ENCODE data around the gene ACBD6.

ACBD6 gene

GRCh38 chr1:180255536-180256340 is 246.6 kb downstream of the ACBD6 start:
- DNase-seq (ENCODE audit: low read depth): no peak

GRCh38 chr1:180254854-180255253 is 247.5 kb downstream of the ACBD6 start:
- no peak for DNase-seq (ENCODE audit: low read depth)

- no peak for DNase-seq (ENCODE audit: low read depth)
Measured at GRCh38 chr1:180254496-180254819, 247.9 kb downstream of the ACBD6 start.

DNA sequence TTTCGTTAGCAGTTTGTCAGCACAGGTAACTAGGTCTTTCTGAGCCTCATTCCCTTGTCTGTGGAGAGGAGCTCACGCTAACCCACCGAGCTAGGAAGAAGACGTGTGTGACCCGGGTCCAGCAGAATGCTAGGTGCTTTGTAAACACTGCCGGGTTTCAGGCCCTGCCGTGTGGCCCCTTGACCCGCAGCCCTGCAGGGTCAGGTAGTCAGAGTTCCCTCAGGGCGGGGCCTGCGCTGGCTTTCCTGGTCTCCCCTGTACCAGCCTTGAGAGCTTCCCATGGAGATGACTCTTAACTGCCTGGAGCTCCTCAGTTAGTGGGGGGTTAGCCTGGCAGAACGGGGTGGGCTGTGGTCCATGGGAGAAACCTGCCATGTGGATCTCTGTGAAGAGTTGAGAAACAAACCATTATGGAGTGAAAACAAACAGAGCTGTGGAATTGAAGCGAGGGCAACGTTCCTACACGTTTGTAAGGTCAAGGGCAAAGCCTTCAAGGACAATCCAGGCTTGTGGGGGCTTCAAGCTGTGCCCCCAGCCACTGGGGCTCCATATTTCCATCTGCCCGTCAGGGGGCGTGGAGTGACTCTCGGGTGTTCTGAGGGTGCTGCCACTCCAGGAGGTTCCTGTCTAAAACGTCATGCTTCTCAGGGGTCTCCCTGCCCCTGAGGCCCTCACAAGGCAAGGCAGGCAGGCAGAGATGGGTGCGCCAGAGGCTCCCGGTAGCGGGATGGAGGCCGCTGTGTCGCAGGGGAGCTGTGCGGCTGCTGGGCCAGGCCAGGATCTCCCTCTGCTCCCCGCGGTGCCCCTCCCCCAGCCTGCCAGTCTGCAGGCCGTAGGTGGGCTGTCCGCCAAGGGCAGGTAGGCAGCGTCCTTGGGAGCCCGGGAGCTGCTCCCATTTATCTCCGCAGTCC is 248.5 kb downstream of the ACBD6 start:
- DNase-seq (ENCODE audit: low read depth): no peak

- peak; percentile 56 for DNase-seq (ENCODE audit: low read depth)
Measured at GRCh38 chr1:180252638-180253536, 249.5 kb downstream of the ACBD6 start.

DNA sequence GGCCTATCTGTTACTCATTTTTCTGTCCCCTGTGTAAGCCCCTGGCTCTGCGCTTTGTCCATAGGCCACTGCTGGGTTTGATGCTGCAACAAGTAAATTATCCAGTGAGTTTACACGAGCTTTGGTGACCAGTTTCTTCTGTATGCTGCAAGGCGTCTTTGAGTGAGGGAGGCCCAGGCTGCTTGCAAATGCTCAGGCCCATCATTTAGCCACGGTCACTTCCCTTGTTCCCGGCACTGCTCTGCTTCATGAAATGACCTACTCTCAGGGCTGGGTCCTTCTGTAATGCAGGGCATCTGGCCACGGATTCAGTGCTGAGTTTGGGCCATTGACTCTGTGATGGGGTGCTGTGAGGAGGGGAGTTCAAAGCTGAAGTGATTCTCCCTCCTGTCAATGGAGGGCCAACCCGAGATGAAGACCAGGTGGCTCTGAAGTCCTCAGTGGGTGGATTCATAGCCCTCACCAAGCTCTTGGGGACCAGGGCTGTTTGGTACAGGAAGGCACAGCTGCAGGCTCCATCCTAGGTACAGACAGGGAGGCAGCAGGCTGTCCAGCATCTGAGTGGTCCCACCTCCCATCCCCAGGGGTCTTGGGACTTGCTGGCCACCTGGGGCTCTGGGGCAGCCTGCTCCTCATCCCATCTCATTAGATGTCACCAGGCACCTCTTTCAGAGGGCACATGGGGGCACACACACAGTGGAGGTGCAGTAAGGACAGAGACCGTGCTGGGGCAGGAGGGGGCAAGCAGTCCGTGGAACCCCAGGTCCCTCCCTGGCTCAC is 250.7 kb downstream of the ACBD6 start:
- no peak for DNase-seq (ENCODE audit: low read depth)

- no peak for DNase-seq (ENCODE audit: low read depth)
Measured at GRCh38 chr1:180250883-180251509, 251.4 kb downstream of the ACBD6 start.

- DNase-seq (ENCODE audit: low read depth): no peak
Measured at GRCh38 chr1:180250499-180250770, 251.9 kb downstream of the ACBD6 start.

DNA sequence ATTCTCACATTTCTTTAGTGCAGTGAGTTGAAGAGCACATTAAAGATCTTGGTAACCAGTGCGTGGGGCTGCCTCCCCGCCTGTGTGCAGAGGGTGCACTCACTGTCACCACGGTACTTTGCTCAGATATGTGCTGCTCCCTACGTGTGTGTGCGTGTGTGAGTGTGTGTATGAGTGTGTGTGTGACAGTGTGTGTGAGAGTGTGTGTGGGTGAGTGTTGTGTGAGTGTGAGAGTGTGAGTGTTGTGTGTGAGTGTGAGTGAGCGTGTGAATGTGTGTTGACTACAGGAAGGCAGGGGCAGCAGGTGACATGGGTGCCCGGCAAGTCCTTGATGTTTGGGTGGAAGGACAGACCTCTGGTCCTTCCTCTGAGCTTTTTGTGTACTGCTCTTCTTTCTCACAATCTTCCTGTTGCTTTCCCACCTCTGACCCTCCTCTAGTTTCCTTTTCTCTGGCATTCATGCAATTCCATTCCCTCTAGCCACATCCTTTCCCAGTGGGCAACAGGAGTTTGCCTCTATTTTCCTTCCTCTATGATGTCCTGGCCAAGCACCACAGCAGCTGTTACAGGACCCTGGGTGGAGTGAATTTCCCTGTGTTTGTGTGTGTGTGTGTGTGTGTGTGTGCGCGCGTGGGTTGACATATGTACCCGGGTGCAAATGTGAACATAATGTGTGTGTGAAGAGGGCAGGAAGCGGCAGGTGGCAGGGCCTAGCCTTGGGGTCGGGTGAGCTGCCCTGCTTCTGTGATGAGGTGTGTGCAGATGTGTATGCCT is 252.5 kb downstream of the ACBD6 start:
- no peak for DNase-seq (ENCODE audit: low read depth)

- no peak for DNase-seq (ENCODE audit: low read depth)
Measured at GRCh38 chr1:180248731-180249681, 253.4 kb downstream of the ACBD6 start.

GRCh38 chr1:180248176-180248575 is 254.2 kb downstream of the ACBD6 start:
- no peak for DNase-seq (ENCODE audit: low read depth)

DNA sequence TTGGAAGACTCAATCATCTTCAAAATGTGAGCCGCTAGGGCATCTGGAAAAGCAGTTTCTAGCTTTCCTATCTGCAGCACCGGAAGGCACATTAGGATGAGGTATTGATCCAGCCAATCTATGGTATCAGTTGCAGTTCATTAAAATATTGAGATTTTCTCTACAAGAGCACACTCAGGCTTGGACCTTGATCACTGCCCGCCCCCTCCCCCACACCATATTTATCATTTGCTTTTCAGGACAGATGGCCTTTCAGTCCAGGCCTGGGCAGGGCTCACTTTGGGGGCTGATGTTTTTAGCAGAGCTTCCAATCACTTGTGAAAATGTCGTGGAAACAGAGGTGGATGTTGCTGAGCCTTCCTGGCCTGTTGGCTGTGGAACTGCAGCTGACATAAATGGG is 254.8 kb downstream of the ACBD6 start:
- no peak for DNase-seq (ENCODE audit: low read depth)

GRCh38 chr1:180247061-180247460 is 255.3 kb downstream of the ACBD6 start:
- DNase-seq (ENCODE audit: low read depth): no peak

DNA sequence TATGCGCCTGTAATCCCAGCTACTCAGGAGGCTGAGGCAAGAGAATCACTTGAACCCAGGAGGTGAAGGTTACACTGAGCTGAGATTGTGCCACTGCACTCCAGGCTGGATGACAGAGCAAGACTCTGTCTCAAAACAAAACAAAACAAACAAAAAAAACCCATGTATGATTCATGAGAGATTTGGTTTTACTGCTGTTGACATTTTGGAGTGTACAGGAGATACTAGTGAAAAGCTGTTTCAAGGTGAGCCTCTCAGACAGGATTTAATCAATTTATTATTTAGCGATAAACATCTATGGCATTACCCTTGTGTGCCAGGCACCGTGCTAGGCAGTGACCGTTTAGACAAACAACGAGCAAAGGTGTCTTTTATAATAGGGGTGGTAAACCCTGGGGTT is 255.8 kb downstream of the ACBD6 start:
- DNase-seq (ENCODE audit: low read depth): no peak

- DNase-seq (ENCODE audit: low read depth): no peak
Measured at GRCh38 chr1:180244840-180245239, 257.5 kb downstream of the ACBD6 start.

GRCh38 chr1:180243517-180244221 is 258.7 kb downstream of the ACBD6 start:
- no peak for DNase-seq (ENCODE audit: low read depth)

GRCh38 chr1:180241716-180242544 is 260.4 kb downstream of the ACBD6 start:
- no peak for DNase-seq (ENCODE audit: low read depth)
